ENCODE results near the gene KCNIP4. TPM values are rescaled to one million over a fixed set of nuclear protein-coding genes. Genes with fewer than 3 reads are reported as not detected.

The KCNIP4 gene
- total and polyA plus RNA-seq, 2 of the 4 experiments (the other 2 are of a cell fraction): not detected

DNA sequence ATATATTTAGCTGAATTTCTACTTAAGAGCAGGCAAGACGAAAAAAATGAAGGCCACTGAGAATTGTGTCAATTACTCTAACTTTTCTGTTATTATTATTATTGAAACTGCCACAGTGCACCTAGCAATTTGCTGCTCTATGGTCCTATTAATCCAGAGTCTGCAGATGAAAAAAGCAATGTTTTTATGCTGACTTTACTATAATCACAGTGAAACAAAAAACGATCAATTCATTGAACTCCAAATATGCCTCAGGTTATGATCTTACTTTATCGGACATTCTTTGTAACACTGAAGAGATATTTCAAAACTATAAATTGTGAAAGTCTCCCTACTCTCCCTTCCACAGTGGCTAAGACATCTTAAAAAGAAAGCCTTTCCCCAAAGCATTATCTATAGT, 474.4 kb downstream of the KCNIP4 start:
- Histone ChIP-seq H2BK120ac (ENCODE audit: low read depth, low read length) (no peak overlapping the region), H3K9me1 (ENCODE audit: insufficient read depth, low read length) (no peaks in the 10 kb centered on the region), H4K5ac (ENCODE audit: low read depth, low read length) (no peak overlapping the region), H4K8ac (ENCODE audit: low read depth in 2 of 2, low read length in 2 of 2) (no peak overlapping the region), H3K27ac (ENCODE audit: insufficient read depth, low read length) (no peak overlapping the region), H3K4me3 (ENCODE audit: insufficient read depth, low read depth, low read length) (no peak overlapping the region), H3K27me3 (ENCODE audit: control insufficient read depth, insufficient read depth, low read length) (no peaks in the 10 kb centered on the region), H2BK15ac (ENCODE audit: low read depth, low read length) (no peak overlapping the region), H3K14ac (replicated peaks; ENCODE audit: low read depth, low read length) (no peak overlapping the region), H3K79me1 (ENCODE audit: low read depth in 1 of 2, low read length in 2 of 2) (no peaks in the 10 kb centered on the region), H3K4me1 (ENCODE audit: control insufficient read depth, insufficient read depth, low read length) (no peaks in the 10 kb centered on the region), H4K20me1 (ENCODE audit: insufficient read depth, low read length) (no peaks in the 10 kb centered on the region), H3K23ac (ENCODE audit: low read depth, low read length) (no peak overlapping the region), H2BK5ac (ENCODE audit: low read depth, low read length, poor library complexity, severe bottlenecking) (no peak overlapping the region), H3K56ac (ENCODE audit: extremely low read depth, insufficient read depth, low read length) (no peak overlapping the region), H3K18ac (ENCODE audit: low read depth, low read length) (no peak overlapping the region), H3K36me3 (ENCODE audit: control insufficient read depth, insufficient read depth, low read length) (no peaks in the 10 kb centered on the region), H3K4me2 (ENCODE audit: low read depth, low read length) (no peak overlapping the region), H2AFZ (replicated peaks; ENCODE audit: low read length, poor library complexity) (no peak overlapping the region), H3K4ac (ENCODE audit: low read depth, low read length) (no peak overlapping the region), H2AK5ac (ENCODE audit: low read depth, low read length) (no peak overlapping the region), H2AK9ac (replicated peaks; ENCODE audit: low read depth, low read length, poor library complexity) (no peak overlapping the region), H2BK20ac (ENCODE audit: low read depth, low read length) (no peak overlapping the region), H4K91ac (ENCODE audit: insufficient read depth, low read depth, low read length) (no peak overlapping the region), H3K9ac (ENCODE audit: low read depth, low read length) (no peak overlapping the region), H3K9me3 (ENCODE audit: control insufficient read depth, insufficient read depth, low read length) (peaks cover 2% of the 10 kb centered on the region)
- TF ChIP-seq NFE2L2 (IDR thresholded peaks at IDR 0.05; ENCODE audit: low read depth, low read length): no peak
- ChIA-PET CTCF (no interaction called here), POLR2A (ENCODE audit: unreplicated experiment) (no interaction called here)
- no TSS peak for BruUV-seq (replicated peaks)
- dilution Hi-C loops (cut with HindIII; ENCODE audit: low sequenced_read_pairs, unreplicated experiment) (no loop called here), in situ Hi-C loops (cut with MboI; ENCODE audit: low sequenced_read_pairs) (no loop called here), intact Hi-C loops (cut with micrococcal nuclease) (no loop called here)
- ATAC-seq (ENCODE audit: low read depth): no peak
- no peak for DNase-seq
- WGBS, 2 experiments (ENCODE audit: extremely low coverage in 2 of 2, insufficient read length in 1 of 2): no CpG with 5 or more reads among the region's 3 CpGs
